Brain microvascular endothelial cell (primary cell): ENCODE measurements around the gene CAPG.

Source experiments
- DNase-seq: peaks from one replicate; pipeline ENCODE4 v3.0.0-alpha.2; 2020
- H3K27ac ChIP-seq: fragments of 250-450 bp; sonication (Bioruptor Pico); 2 replicates; pipeline ENCODE4 v1.5.1; 2020; ENCODE audit warnings: mild to moderate bottlenecking, moderate library complexity
- H3K27me3 ChIP-seq: fragments of 250-450 bp; sonication (Bioruptor Pico); replicated peaks from 2 replicates; pipeline ENCODE4 v1.5.1; 2020; ENCODE audit warnings: mild to moderate bottlenecking
- H3K36me3 ChIP-seq: fragments of 250-450 bp; sonication (Bioruptor Pico); replicated peaks from 2 replicates; pipeline ENCODE4 v1.5.1; 2020; ENCODE audit warnings: mild to moderate bottlenecking
- H3K4me3 ChIP-seq: 2 replicates; pipeline ENCODE4 v1.5.1; 2011; ENCODE audit warnings: low read depth, mild to moderate bottlenecking, control low read depth, low read length, moderate library complexity
- in situ Hi-C: cut with HindIII; loops from 2 replicates; pipeline ENCODE4 v1.10.0; 2017; ENCODE audit warnings: low sequenced_read_pairs, low pct_ligation_motif_present
- TF ChIP-seq, protein P1 (sequence below): IDR thresholded peaks from 2 replicates; pipeline ENCODE4 v1.5.1; 2011; ENCODE audit warnings: low read depth, mild to moderate bottlenecking, moderate library complexity, low read length, control low read depth, inconsistent platforms; ENCODE audit errors: missing control alignments

CAPG gene

DNA sequence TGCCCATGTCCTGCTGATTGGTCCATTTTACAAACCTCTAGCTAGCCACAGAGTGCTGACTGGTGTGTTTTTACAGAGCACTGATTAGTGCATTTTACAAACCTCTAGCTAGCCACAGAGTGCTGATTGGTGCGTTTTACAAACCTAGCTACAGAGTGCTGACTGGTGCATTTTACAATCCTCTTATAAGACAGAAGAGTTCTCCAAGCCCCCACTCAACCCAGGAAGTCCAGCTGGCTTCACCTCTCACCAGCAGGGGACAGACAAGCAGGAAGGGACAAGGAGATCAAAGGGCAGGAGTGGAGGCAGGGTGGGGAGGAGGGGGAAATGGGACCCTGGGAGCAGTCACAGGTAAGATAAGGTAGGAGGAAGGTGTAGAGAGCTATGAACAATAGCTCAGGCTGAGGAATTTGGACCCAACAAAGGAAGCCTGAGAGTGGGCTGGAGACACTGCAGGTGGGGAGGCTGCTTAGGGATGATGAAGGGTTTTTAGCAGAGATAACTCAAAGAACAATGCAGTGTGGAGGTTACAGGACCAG, 45.5 kb upstream of the CAPG start:
- Histone ChIP-seq H3K36me3 (no peaks in the 10 kb centered on the region), H3K27me3 (no peaks in the 10 kb centered on the region), H3K4me3 (no peak overlapping the region), H3K27ac (no peak overlapping the region)
- TF ChIP-seq, protein P1, sequence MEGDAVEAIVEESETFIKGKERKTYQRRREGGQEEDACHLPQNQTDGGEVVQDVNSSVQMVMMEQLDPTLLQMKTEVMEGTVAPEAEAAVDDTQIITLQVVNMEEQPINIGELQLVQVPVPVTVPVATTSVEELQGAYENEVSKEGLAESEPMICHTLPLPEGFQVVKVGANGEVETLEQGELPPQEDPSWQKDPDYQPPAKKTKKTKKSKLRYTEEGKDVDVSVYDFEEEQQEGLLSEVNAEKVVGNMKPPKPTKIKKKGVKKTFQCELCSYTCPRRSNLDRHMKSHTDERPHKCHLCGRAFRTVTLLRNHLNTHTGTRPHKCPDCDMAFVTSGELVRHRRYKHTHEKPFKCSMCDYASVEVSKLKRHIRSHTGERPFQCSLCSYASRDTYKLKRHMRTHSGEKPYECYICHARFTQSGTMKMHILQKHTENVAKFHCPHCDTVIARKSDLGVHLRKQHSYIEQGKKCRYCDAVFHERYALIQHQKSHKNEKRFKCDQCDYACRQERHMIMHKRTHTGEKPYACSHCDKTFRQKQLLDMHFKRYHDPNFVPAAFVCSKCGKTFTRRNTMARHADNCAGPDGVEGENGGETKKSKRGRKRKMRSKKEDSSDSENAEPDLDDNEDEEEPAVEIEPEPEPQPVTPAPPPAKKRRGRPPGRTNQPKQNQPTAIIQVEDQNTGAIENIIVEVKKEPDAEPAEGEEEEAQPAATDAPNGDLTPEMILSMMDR, result no peak
- in situ Hi-C loops, result no loop called here
- no peak for DNase-seq

DNA sequence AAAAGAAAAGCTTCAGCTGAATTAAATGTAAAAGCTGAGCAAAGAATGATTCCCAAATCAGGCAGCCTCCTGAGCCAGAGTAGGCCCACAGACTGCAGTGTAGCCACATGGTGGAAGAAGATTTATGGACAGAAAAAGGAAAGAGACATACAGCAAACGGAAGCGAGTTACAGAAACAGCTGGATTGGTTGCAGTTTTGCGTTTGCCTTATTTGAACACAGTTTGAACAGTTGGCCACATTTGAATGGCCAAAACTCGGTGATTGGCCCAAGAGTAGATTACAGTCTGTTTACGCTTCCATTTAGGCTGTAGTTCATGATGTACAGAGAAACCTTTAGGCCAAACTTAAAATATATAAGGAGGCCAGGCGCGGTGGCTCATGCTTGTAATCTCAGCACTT, 43.4 kb upstream of the CAPG start:
- Histone ChIP-seq H3K4me3 (no peak overlapping the region), H3K36me3 (no peaks in the 10 kb centered on the region), H3K27ac (no peak overlapping the region), H3K27me3 (no peaks in the 10 kb centered on the region)
- in situ Hi-C loops, result no loop called here
- TF ChIP-seq, protein P1, result no peak
- DNase-seq, result no peak

DNA sequence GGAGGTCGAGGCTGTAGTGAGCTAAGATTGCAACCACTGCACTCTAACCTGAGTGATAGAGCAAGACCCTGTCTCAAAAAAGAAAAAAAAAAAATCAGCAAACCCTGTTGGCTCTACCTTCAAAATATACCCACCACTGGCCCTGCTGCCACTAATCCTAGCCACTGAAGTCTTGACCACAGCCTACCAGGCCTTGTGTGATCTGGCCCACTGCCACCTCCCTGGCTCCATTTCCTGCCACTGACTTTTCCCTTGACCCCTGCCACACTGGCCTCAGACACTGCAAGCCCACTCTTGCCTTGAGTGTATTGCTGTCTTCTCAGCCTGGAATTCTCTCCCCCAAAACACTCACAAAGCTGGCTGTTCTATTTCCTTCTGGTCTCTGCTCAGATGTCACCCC, 42.1 kb upstream of the CAPG start:
- no peak for DNase-seq
- in situ Hi-C loops, result no loop called here
- Histone ChIP-seq H3K36me3 (no peaks in the 10 kb centered on the region), H3K27ac (no peak overlapping the region), H3K4me3 (no peak overlapping the region), H3K27me3 (no peaks in the 10 kb centered on the region)
- TF ChIP-seq, protein P1, result no peak

DNA sequence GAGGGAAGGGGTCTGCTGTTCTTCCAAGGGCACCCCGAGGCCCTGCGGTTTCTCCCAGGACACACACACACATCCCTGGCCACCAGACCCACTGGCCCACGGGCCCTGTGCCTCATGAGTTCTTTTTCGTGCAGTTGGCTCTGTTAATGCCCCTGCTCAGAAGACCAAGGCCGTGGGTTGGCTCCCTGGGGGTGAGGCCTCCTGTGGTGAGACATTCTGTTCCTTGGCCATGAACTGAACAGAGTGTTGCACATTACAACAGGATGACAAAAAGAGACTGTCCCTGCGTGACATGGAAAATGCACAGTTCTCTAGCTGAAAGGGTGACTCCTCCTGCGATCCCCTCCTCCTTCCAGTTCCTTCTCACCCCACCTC, 39.0 kb upstream of the CAPG start:
- TF ChIP-seq, protein P1, result no peak
- H3K27ac ChIP-seq, result no peak overlapping the region

DNA sequence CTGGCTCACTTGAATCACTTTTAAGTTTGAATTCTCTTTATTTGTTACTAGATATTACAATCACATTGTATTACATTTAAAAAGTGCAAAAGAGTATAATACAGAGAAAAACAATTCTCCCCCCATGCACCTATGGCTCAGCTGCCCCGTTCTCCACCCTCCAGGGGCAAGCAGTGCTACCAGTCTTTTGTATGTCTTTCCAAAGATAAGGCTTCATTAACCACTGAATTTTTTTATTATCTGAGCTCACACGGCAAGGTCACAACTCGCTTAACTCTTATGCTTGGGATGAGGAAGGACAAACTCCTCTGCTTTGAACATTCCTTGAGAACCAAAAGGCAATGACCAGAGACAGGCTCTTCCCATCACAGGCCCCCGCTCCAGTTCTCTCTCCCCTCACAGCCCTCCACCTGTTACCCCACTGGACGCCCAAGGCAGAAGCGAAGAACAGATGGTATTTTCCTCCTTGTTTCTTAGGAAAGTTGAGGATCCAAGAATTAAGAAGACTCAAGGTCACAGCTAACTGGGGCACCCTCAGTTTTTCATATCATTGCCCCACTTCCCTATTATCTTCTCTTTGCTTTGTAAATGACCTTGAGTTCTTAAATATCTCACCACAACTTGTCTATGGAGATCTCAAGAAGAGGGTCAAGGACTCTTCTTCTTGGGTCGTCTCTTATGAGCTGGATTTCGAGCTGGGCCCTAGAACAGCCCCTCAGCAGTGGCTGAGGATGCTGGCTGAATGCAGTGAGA, 38.5 kb upstream of the CAPG start:
- in situ Hi-C loops, result no loop called here
- TF ChIP-seq, protein P1, result no peak
- Histone ChIP-seq H3K27me3 (no peaks in the 10 kb centered on the region), H3K4me3 (no peak overlapping the region), H3K36me3 (no peaks in the 10 kb centered on the region), H3K27ac (no peak overlapping the region)
- DNase-seq, result no peak

More for the DNA sequence above, 39.0 kb upstream of the CAPG start:
- no peak for DNase-seq
- H3K4me3 ChIP-seq, result no peak overlapping the region
- in situ Hi-C loops, result no loop called here
- H3K27me3 ChIP-seq, result no peaks in the 10 kb centered on the region
- H3K36me3 ChIP-seq, result no peaks in the 10 kb centered on the region

DNA sequence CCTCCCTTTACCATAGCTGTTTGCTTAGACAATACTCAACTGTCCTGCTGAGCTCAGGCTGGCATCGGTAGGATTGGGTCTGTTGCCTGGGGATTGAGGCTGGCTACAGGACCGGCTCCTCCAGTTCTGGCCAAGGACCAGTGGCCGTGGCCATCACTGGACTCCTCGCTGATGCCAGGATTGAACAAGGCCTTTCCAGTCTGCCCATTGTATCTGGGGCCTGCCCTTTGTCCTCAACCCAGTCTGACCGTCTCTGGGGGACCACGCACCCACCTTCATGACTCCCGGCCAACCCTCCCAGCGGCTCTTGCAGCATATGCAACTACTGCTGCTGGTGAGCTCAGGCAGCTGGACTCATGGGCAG, 37.0 kb upstream of the CAPG start:
- in situ Hi-C loops, result no loop called here
- DNase-seq, result no peak
- Histone ChIP-seq H3K27ac (no peak overlapping the region), H3K27me3 (no peaks in the 10 kb centered on the region), H3K36me3 (no peaks in the 10 kb centered on the region), H3K4me3 (no peak overlapping the region)
- TF ChIP-seq, protein P1, result no peak
